NCI-H1105 (cell line): Measurements from ENCODE around the gene GAD2.

Source experiments
- DNase-seq: peaks from one replicate; lab custom pipeline; 2025; lab: John Stamatoyannopoulos, UW

GAD2 gene

GRCh38 chr10:26222563-26222962, 6.0 kb downstream of the GAD2 start:
- no peak for DNase-seq

GRCh38 chr10:26225322-26225721, 8.7 kb downstream of the GAD2 start:
- no peak for DNase-seq

GRCh38 chr10:26227786-26228185, 11.2 kb downstream of the GAD2 start:
- DNase-seq = no peak

GRCh38 chr10:26232174-26232573, 15.6 kb downstream of the GAD2 start:
- no peak for DNase-seq

- DNase-seq = no peak
These were observed 19.2 kb downstream of the GAD2 start for GRCh38 chr10:26235761-26236160.

- DNase-seq = no peak
These were observed 21.8 kb downstream of the GAD2 start for GRCh38 chr10:26238378-26238777.

GRCh38 chr10:26242706-26243350, 26.3 kb downstream of the GAD2 start:
- DNase-seq = peak; percentile 80

GRCh38 chr10:26243351-26243720, 26.8 kb downstream of the GAD2 start:
- peak; percentile 7 for DNase-seq

- no peak for DNase-seq
These were observed 33.1 kb downstream of the GAD2 start for GRCh38 chr10:26249681-26250080.

GRCh38 chr10:26251925-26252324, 35.4 kb downstream of the GAD2 start:
- no peak for DNase-seq

GRCh38 chr10:26254616-26255015, 38.0 kb downstream of the GAD2 start:
- no peak for DNase-seq

- no peak for DNase-seq
These were observed 42.8 kb downstream of the GAD2 start for GRCh38 chr10:26259341-26259740.

- no peak for DNase-seq
These were observed 53.2 kb downstream of the GAD2 start for GRCh38 chr10:26269754-26270153.

- no peak for DNase-seq
These were observed 57.8 kb downstream of the GAD2 start for GRCh38 chr10:26274391-26274790.

- DNase-seq = no peak
These were observed 61.7 kb downstream of the GAD2 start for GRCh38 chr10:26278295-26278694.

GRCh38 chr10:26290236-26290635, 73.7 kb downstream of the GAD2 start:
- no peak for DNase-seq

- DNase-seq = peak; percentile 46
These were observed 75.3 kb downstream of the GAD2 start for GRCh38 chr10:26291721-26292480.

GRCh38 chr10:26296360-26296759, 79.8 kb downstream of the GAD2 start:
- DNase-seq = no peak

- no peak for DNase-seq
These were observed 83.4 kb downstream of the GAD2 start for GRCh38 chr10:26300001-26300400.

- DNase-seq = no peak
These were observed 86.8 kb downstream of the GAD2 start for GRCh38 chr10:26303366-26303765.

- no peak for DNase-seq
These were observed 93.8 kb downstream of the GAD2 start for GRCh38 chr10:26310361-26310760.

GRCh38 chr10:26311383-26311940, 94.9 kb downstream of the GAD2 start:
- no peak for DNase-seq

GRCh38 chr10:26314265-26315013, 97.9 kb downstream of the GAD2 start:
- DNase-seq = no peak
